HG03103 (cell line): ENCODE measurements around the gene STARD3NL.
"Not testable (repeated sequence)": the region's sequence is repeated elsewhere in the genome, so short reads cannot be mapped to it uniquely, and the experiment has no call there.

Experiments
- ATAC-seq: cut with Tn5 transposase; IDR thresholded peaks from one replicate; pipeline ENCODE4 v1.9.1; 2021; ENCODE audit warnings: low read depth; ENCODE audit not compliant: unreplicated experiment

Gene STARD3NL

DNA sequence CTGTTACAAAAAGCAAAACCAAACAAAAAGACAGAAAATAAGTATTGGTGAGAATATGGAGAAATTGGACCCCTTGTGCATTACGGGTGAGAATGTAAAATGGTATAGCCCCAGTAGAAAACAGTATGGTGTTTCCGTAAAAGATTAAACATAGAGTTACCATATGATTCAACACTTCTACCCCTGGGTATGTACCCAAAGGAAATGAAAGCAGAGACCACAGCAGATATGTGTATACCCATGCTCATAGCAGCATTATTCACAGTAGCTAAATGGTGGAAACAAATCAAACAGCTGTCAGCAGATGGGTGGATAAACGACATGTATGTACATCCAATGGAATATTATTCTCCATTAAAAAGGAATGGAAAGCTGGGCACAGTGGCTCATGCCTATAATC is 42.4 kb downstream of the STARD3NL start:
- ATAC-seq: no peak

DNA sequence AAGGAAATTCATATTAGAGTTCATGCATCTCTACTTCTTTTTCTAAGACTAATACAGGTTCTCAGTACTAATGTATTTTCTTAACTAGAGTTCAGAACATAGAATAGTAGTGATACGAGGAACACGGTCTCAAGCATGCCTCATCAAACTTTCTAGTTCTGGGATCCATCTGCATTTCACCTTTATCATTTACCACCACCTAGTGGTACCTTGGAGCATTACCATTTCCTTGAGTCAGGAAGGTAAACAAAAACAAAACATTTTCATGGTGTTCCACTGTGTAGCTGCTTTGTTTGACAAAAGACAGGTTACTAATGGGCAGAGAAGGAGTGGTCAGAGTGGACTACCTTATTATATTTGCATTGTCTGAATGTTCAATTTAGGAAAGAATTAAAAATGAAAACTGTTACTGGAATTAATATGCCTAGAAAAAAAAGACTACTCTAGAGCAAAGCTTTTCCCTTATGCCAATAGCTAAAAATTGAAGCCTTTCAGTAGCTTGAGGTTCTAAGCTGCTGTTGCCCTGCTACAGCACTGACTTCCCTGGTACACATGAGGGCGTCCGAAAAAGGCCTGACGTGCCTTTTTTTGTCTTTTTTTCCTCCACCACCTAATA is 44.5 kb downstream of the STARD3NL start:
- ATAC-seq: peak; percentile 84

DNA sequence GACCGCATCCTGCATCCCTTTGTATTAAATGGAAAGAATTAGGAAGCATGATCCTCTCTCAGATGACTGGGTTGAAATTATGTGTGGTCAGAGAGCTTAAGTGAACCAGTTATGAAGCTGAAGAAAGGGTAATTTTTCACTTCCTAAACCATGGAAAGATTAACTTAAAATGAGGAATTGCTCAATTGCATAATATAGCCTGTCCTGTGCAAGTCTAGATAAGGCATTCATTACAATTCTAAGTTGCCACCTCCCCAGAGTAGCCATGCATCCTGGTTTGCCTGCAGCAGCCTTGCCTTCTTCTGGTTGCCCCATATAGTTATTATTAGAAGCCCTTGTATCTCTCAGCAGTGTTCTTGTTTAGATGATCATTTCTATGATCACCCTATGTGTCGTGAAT is 45.3 kb downstream of the STARD3NL start:
- no peak for ATAC-seq

- ATAC-seq: no peak
These were observed 46.3 kb downstream of the STARD3NL start for GRCh38 chr7:38224392-38224791.

GRCh38 chr7:38229386-38229785 is 51.3 kb downstream of the STARD3NL start:
- ATAC-seq: no peak

- ATAC-seq: no peak
These were observed 52.0 kb downstream of the STARD3NL start for GRCh38 chr7:38229884-38230642.

DNA sequence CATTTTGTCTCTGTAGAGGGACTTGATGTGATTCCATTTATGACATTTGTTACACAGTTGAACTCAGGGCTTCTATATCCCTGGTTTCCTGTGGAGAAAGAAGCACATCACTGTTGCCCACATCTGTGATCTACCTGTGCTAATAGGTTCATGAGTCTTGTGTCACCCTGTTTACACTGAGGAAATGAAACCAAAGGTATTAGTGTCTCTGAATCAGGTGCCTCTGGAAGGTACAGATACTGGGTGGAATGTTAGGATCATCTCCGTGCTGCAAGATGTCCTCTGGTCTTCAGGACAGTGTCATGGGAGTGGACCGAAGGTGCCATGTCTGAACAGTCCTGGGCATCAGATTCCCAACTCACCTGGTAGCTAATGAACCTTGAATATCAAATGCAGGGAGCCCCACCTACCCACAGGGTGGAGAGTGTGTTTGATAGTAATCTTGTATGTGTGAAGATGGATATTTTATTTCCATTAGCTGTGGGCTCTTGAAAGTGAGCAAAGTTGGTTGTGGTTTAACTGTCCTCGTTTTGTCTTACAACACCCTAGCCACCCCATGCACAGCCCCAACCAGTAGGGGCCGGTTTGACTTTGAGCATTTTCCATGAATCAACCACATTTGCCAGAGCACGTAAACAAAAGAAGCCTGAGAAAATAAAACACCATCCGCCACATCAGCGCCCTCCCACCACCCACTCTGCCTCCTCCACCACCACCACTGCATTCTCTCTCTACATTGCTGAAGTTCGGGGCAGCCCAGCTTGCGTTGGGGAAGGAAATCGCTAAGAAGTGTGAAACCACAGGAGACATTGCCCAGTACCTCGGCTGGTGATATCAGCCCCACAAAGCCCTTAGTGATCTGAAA is 54.7 kb downstream of the STARD3NL start:
- peak; percentile 82 for ATAC-seq

DNA sequence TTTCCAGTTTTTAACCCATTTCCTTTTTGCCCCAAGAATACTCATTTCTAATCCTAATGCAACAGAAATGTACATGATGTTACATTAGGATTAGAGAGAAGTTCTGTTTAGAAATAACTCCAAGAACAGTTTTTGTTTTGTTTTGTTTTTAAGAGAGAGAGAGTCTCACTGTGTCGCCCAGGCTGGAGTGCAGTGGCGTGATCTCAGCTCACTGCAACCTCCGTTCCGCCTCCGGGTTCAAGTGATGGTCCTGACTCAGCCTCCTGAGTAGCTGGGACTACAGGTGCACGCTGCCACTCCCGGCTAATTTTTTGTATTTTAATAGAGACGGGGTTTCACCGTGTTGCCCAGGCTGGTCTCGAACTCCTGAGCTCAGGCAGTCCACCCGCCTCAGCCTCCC is 56.7 kb downstream of the STARD3NL start:
- ATAC-seq: not testable (repeated sequence)

GRCh38 chr7:38235606-38236005 is 57.6 kb downstream of the STARD3NL start:
- ATAC-seq: no peak

DNA sequence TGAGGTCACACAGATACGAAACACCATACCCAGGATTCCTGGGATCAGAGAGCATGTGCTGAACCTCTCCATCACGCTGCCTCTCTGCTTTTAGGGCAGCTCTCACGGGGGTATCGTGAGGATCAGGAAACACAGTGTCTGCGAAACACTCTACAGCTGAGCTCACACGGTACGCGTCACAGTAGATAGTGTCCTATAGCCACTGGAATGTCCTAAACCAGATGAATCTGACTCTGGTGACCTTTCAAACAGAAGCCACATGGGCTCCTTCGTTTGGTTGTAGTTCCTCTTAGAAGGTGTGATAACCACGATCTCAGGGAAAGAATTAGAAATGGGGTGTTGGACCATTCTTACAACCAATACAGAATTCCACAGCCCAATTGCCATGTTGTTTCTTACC is 61.1 kb downstream of the STARD3NL start:
- not testable (repeated sequence) for ATAC-seq

DNA sequence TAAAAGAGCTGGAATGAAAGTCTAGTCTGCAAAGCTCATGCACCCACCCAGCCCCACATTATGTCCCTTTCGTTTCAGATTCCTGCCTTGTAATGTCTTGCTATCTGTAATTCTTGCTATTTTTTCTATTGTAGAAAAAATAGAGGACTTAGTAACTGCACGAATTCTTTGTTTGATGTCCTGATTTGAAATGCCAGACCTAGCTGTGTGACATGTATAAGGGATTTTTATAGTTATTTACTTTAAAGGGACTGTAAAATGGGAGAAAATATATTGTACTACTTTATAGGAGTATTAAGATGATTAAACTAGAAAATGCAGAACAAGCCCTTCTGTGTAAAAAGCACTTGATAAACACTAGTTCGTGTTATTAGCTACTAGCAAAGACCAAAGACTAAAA is 63.0 kb downstream of the STARD3NL start:
- no peak for ATAC-seq

- ATAC-seq: no peak
These were observed 64.8 kb downstream of the STARD3NL start for GRCh38 chr7:38242814-38243213.

DNA sequence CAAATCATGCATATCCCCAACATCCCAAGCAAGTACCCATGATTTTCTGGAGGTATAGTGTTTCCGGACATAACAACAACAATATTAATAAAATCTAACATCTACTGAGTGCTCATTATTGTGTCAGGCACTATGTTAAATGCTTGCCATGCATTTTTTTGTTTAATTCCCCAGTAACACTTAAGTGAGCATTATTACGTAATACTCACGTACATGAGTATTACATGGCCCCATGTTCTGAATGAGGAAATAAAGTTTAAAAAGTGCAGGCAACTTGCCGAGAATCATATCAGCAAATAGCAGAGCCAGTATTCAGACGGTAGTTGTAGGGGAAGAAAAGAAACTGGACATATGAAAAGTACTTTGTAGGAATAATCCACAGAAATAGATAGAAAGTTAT is 65.3 kb downstream of the STARD3NL start:
- not testable (repeated sequence) for ATAC-seq

DNA sequence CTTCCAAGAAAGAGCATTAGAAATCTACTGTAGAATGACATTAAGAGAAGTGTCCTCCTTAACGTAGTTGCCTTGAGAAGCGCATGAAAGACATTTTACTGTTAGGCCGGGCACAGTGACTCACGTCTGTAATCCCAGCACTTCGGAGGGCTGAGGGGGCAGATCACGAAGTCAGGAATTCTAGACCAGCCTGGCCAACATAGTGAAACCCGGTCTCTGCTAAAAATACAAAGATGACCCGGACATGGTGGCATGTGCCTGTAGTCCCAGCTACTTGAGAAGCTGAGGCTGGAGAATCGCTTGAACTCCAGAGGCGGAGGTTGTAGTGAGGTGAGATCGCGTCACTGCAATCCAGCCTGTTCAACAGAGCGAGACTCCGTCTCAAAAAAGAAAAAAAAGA is 66.5 kb downstream of the STARD3NL start:
- ATAC-seq: no peak

DNA sequence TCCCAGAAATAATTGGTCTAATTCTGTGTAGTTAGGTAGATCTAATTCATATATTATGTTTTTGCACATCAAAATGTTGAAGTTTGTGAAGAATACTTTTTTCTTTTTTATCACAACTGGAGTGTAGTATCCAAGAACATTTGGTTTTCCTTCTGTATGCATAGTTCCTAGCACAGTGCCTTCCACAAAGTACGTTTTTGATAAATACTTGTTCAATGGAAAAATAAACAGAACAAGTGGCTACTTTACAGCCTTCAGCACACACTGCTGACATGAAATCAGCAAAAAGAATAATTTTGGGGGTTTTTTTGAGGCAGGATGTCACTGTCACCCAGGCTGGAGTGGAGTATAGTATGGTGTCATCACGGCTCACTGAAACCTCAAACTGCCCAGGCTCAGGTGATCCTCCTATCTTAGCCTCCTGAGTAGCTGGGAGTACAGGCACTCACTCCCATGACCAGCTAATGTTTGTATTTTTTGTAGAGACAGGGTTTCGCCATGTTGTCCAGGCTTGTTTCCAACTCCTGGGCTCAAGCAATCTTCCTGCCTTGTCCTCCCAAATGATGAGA is 67.4 kb downstream of the STARD3NL start:
- no peak for ATAC-seq

DNA sequence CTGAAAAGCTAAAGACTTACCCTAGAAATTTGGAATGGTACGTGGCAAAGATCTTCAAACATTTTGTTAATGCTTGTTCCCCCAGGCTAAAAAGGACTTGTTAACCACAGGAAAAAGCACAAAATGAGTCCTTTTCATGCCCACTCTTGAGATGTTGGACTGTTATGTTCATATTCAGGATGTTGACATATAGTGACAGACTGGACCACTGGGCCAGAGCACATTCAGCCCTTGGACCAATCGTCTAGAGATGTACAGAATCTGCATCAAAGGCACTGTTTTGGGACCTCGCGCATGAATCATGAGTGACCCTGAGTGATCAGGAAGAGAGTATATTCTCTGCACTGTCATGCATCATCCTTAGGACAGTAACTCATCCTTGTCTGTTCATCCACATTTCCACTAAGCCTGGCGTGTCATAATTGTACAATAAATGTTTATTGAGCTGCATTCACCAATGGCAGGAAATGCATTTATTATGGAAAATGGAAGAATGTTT is 70.1 kb downstream of the STARD3NL start:
- no peak for ATAC-seq

DNA sequence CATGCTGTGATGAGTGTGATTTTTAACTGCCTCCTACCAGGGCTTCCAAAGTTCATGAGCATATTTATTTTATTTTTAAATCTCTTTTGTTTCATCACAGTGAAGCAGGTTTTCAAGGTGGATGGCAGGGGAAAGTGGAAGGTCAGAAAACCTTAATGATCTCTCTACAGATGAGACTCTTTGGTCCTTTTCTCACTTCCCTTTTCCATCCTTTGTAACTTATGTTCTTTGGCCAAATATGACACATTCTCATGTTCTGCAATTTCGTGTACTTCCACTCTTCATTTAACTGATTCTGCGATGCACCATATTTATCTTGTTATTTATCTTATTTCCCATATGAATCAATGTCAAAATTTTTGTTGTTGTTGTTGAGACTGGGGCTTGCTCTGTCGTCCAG is 71.8 kb downstream of the STARD3NL start:
- ATAC-seq: peak; percentile 73

DNA sequence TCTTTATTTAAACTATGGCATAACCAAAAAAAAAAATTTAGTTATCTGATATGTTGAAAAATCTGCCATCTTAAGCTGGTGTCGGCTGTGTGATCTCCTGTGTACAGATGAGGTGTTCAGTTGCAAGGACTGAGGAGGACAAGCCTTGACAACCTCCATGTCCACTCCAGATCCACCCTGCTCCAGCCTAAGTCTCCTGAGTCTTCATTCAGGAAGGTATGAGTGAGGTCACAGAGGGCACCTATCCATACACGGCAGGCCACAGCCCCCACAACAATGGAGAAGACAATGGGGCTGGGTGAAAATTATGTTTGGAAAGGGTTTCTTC is 79.3 kb downstream of the STARD3NL start:
- no peak for ATAC-seq

GRCh38 chr7:38259157-38259556 is 81.1 kb downstream of the STARD3NL start:
- not testable (repeated sequence) for ATAC-seq

DNA sequence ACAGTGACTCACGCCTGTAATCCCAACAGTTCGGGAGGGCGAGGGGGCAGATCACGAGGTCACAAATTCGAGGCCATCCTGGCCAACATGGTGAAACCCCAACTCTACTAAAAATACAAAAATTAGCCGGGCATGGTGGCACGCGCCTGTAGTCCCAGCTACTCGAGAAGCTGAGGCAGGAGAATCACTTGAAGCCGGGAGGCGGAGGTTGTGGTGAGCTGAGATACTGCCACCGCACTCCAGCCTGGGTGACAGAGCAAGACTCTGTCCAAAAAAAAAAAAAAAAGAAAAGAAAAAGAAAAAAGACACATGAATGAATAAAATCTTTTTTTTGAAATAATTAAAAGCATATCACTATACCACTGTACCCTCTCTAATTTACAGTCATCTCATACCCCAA is 83.6 kb downstream of the STARD3NL start:
- not testable (repeated sequence) for ATAC-seq

DNA sequence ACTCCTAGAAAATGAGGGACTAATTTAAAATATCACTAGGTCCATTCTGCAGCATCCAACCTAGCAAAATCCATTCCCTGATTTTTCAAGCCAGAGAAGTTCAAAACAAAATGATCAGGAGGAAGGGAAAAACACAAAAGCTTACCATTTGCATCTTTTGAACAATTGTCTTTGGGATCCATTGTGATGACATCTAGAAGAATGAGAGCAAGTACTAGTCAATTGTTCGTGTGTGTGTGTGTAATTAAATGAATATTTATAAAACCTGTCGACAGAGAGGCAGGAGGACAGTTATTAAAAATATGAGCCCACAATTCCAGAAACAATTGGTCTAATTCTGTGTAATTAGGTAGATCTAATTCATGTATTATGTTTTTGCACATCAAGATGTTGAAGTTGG is 84.0 kb downstream of the STARD3NL start:
- ATAC-seq: not testable (repeated sequence)
